CMK (cell line): ENCODE data around the gene CFAP65.
A peak's percentile ranks its signal among the peaks of the same experiment; 100 is the strongest.

Experiments
- DNase-seq: peaks from one replicate; pipeline ENCODE4 v3.0.0-alpha.2; 2010; ENCODE audit warnings: low read depth

CFAP65 gene

DNA sequence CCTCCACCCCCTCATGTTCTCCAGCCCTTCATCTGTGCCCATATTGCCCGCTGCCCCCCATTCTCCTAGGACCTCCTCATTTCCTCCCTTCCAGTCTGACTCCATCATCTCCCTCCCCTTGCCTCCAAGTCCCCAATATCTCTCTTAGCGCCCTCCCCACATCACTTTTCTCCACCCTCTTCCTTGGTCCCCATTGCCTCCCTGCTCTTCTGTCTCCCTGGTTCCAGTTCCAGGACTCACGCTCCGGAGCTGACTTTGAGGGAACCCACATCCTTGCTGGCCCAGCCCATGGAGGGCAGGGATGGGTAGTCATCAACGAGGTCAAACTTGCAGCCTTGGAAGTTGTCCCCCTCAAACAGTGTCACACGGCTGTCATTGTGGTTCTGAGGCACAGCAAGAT lies 50.7 kb downstream of the CFAP65 start:
- no peak for DNase-seq

DNA sequence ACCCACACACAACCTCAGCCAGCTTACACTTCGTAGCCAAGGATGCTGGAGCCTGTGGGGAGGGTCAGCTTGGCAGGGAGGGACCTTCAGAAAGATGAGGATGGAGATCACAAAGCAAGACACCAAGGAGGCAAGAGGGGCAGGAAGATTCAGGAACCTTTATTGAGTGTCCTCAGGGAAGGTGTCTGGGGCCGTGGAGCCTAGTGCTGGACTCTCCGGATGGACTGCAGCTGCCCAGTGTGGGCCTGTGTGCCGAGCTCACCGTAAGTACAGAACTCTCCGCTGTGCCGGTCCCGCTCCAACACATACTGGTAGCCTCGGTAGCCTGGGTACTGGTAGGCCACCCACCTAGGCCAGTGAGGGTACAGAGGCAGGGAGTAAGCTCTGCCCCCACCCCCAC lies 51.3 kb downstream of the CFAP65 start:
- DNase-seq, result no peak

GRCh38 chr2:218988650-218989049 lies 52.7 kb downstream of the CFAP65 start:
- DNase-seq, result no peak

GRCh38 chr2:218988164-218988563 lies 53.2 kb downstream of the CFAP65 start:
- no peak for DNase-seq

DNA sequence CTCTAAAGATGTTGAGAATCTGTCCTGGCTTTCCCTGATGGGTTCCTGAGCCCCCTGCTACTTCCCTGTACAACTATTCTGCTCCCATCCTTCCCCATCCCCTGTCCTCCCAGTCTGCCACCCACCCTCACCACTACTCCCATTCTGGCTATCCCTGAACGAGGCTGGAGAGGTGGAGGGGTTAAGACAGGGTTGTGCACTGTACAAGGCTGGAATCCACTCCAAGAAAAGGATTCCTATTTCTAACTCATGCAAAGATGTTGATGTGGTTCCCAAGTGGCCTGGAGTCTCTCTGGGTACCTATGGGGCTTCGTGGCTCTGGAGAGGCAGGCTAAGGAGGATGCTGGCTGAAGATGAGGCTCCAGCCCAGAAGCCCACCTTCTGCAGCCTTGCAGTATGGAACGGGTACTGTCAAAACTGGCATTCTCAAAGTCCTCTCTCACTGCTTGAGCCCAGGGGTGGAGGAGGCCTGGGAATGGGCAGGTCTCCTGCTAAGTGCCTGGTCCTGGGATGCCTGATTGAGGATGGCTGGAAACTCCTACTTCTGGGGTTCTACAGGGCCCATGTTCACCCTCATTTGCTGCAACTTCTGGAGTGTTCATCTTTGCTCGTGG lies 55.1 kb downstream of the CFAP65 start:
- no peak for DNase-seq

DNA sequence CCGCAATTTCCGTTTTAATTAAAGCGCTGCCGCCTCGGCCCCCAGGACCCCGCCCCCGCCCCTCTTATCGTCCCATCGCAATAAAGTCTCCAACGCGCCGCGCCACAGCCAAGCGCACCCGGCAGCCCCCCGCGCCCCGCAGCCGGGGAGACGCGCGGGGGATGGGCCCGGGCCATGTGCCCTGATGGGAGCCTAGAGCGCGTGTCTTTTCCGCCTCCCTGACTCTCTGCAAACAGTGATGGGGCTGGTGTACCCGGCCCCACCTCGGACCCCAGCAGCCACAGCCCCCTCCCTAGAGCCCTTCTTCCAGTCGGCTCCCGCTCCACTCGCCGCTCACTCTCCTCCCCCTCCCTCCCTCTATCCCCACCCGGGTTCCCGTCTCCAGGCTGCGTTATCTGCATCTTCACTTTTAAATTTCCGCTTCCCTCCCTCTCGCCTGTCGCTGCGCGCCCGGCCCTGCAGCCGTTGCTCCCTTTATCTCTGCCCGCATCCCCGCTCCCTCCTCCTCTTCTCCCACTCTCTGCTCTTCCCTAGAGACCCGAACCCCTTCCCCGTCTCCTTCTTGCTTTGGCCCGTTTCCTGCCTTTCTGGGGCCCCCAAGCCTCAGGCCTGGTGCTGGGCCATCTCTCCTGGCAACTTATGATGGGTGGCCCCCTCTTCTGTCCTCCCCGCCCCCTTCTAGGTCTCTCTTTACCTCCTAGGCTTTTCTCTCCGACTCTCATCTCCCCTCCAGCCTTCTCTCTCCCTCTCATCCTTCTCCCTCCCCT lies 55.8 kb downstream of the CFAP65 start:
- DNase-seq, result no peak

GRCh38 chr2:218985021-218985324 lies 56.3 kb downstream of the CFAP65 start, which contains the start of gene FEV:
Gene FEV (minus strand): TSS chr2:218985184. CDS start chr2:218985075, 109 bp downstream.
- DNase-seq, result no peak

GRCh38 chr2:218984239-218985020 lies 56.9 kb downstream of the CFAP65 start:
- DNase-seq, result no peak

- DNase-seq, result no peak
These were observed 57.4 kb downstream of the CFAP65 start for GRCh38 chr2:218983934-218984238.

GRCh38 chr2:218983263-218983933 lies 57.9 kb downstream of the CFAP65 start:
- no peak for DNase-seq

DNA sequence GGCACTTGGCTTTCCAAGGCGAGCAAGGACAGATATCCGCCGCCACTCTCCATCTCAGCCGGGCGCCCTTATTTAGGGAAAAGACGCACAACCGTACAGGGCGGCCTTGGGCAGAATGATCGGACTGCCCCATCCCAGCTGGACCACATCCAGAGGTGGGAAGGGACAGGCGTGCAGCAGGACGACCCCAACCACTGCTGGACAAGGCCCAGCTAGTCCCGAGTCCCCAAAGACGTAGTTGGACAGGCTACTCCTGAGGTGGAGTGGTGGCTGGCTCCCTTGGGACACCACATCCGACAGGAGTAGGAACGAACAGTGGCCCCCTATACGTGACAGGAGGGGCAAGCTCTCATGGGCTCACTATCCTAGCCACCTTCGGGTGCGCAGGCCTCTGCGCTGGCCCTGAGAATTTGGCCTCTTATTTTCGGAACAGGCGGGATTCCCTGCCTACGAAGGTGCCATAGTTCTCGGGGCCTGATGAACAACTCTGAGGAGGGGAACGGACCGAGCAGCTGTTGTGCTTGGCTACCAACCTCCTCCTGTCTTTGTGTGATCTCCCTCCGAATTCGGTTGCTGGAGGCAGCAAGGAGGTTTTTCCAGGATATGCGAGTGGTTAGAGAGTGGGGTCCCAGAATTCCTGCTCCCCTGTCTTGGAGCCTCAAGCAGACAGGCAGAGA lies 58.6 kb downstream of the CFAP65 start:
- no peak for DNase-seq

DNA sequence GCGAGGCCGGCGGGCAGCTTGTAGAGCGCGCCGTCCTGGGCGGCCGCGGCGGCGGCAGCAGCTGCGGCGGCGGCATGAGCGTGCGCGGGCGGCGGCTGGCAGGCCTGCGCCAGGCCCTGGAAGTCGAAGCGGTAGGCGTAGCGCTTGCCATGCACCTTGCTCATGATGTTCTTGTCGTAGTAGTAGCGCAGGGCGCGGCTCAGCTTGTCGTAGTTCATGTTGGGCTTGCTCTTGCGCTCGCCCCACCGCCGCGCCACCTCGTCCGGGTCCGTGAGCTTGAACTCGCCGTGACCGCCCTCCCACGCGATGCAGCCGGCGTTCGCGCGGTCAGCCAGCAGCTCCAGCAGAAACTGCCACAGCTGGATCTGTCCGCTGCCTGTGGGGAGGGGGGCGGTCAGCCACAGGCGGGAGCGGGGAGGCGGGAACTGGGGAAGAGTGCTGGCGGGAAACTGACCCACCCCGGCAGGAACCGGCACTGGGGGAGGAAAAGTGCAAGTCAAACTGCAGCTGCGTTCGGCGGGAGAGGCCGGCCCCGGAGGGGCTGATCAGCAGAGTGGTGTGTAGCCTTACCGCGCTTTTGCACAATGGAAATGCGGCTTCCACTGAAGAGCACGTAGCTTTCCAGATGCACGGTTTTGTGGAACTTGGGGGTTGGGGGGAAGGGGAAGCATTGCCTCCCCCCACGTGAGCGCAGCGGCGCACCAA lies 59.3 kb downstream of the CFAP65 start:
- no peak for DNase-seq

- DNase-seq, result no peak
These were observed 59.9 kb downstream of the CFAP65 start for GRCh38 chr2:218981390-218981880.

DNA sequence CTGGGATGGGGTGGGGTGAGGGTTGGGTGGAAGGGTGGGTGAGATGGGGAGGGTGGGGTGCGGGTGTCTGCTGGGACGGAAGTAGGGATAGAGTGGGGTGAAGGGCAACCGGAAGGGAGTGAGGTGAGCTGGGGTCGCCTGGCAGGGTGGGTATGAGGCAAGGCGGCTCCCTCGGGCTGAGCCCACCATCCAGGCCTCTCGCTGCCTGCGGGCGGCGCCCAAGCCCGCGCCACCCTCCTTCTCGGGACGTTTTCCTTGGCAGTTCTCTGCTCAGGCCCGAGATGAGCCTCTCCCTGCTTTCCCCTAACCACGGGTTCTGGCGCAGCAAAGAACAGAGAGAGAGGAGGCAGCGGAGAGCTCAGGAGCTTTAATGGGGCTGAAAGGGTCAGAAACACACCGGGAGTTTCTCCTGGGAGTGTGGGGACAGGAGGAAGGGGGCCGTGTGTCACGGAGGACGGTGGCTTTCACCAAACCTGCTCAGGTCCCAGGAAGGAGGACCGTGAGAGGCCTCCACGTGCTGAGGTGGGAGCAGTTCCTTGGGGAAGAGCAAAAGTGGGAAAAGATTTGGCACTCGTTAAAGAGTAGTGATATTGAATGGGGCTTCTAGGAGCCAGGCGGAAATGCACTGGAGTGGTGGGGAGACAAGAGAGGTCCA lies 60.5 kb downstream of the CFAP65 start:
- DNase-seq, result no peak

DNA sequence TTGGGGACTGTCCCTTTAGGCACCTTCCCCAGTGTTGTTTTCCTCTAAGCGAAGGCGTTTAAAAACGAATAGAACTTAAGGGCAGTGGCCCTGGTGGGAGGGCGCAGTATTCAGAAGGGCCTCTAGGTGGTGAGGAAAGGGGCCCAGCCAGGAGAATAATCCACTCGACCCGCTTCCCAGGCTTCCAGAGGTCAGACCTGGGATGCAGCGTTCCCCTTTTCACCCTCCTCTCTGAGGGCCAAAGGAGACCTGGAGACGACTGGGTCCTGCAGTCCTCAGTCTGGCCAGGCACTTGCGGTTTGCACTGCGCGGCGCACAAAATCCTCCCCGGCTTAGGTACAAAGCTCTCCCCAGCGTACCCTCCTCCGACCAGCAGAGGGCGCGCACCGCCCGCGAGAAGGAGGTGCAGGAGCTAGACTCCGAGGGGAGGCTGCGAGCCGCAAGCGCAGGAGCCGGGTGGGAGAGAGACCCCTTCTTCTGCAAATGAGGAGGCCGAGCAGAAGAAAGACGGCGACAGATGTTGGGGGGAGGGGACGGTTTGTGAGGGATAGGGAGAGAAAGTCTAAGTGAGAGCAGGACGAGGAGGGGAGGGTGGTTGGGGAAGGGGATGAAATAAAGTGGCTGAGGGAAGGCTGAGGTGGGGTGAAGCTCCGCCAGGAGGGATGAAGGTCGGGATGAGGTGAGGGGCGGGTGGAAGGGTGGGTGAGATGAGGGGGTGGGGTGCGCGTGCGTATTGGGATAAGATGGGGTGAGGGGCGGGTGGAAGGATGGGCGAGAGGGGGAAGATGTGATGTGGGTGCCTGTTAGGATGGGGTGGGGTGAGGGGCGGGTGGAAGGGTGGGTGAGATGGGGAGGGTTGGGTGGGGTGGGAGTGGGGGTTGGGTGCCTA lies 61.2 kb downstream of the CFAP65 start:
- peak; percentile 74 for DNase-seq

DNA sequence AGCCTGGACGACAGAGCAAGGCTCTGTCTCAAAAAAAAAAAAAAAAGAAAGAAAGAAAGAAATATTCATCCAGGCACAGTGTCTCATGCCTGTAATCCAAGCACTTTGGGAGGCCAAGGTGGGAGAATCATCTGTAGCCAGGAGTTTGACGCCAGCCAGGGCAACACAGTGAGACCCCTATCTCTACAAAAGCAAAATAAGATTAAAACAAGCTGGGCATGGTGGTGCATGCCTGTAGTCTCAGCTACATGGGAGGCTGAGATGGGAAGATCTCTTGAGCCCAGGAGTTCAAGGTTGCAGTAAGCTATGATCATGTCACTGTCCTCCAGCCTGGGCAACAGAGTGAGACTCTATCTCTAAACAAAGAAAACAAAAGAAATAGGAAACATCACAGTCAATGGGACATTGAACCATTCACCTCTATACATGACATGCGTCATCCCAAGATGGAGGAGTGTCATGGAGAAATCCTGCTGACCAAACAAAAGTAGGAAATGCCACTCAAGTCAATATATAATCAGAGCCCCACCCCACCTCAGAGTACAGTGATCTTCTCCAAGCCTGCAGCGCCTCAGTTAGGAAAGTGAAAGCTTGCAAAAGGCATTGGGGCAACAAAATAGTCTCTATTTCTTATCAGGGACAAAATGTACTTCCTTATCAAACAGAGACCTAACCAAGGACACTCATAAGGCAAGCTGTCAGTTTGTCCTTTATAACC lies 66.1 kb downstream of the CFAP65 start:
- DNase-seq, result no peak

DNA sequence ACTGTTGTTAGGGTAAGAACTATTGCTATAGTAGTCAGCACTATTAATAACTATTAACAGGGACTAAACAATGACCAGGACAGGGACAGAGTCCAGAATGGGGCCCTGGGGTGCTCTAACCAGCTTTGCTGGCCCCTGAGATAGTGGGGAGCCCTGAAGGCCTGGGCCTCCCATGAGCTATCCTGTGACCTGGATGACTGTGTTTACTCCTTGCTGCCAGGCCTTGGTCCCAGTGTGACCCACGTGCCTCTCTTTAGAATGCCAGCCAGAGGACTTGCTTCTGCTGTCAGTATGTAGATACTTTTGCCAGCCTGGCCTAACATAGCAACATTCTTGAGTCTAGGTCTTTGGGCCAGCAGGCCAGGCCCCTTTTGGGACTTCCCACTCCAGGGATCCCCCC lies 70.4 kb downstream of the CFAP65 start:
- DNase-seq, result no peak

GRCh38 chr2:218964041-218964771 lies 77.1 kb downstream of the CFAP65 start:
- no peak for DNase-seq
